OCI-LY3 (cell line): ENCODE data around the gene RELT.

Experiments used
- H2AFZ ChIP-seq: fragments of 200-600, 300-600 bp; shearing (Covaris generic); 2 replicates; pipeline ENCODE4 v1.6.0; 2014; ENCODE audit warnings: antibody characterized with exemption, low read depth, low read length
- H3K27ac ChIP-seq: fragments of 200-600, 300-600 bp; sonication (generic); 2 replicates; pipeline ENCODE4 v1.5.1; 2014; ENCODE audit warnings: mild to moderate bottlenecking, low read length, moderate library complexity, mixed read lengths
- H3K27me3 ChIP-seq: fragments of 200-600, 300-600 bp; sonication (generic); 2 replicates; pipeline ENCODE4 v1.6.1; 2014; ENCODE audit warnings: low read depth, low read length, mixed read lengths
- H3K36me3 ChIP-seq: fragments of 200-600, 300-600 bp; sonication (generic); replicated peaks from 2 replicates; pipeline ENCODE3; 2014; ENCODE audit warnings: low read depth, low read length, mixed read lengths
- H3K4me1 ChIP-seq: fragments of 300-600, 200-600 bp; sonication (generic); 2 replicates; pipeline ENCODE4 v1.6.1; 2014; ENCODE audit warnings: low read length, mixed read lengths
- H3K4me2 ChIP-seq: fragments of 200-600, 300-600 bp; sonication (generic); 2 replicates; pipeline ENCODE4 v1.6.1; 2014; ENCODE audit warnings: low read length, mixed read lengths
- H3K4me3 ChIP-seq: fragments of 300-600, 200-600 bp; sonication (generic); 2 replicates; pipeline ENCODE4 v1.5.1; 2014; ENCODE audit warnings: antibody characterized with exemption, mild to moderate bottlenecking, low read length, moderate library complexity
- H3K79me2 ChIP-seq: fragments of 300-600, 200-600 bp; shearing (Covaris generic); 2 replicates; pipeline ENCODE4 v1.6.1; 2014; ENCODE audit warnings: mild to moderate bottlenecking, low read length, mixed read lengths
- H3K9ac ChIP-seq: fragments of 300-600, 200-600 bp; shearing (Covaris generic); 2 replicates; pipeline ENCODE4 v1.6.0; 2014; ENCODE audit warnings: mild to moderate bottlenecking, low read length, moderate library complexity
- H3K9me3 ChIP-seq: fragments of 200-600, 300-600 bp; shearing (Covaris generic); 2 replicates; pipeline ENCODE4 v1.6.1; 2014; ENCODE audit warnings: low read length, mixed read lengths; ENCODE audit not compliant: insufficient read depth
- H4K20me1 ChIP-seq: fragments of 200-600, 300-600 bp; sonication (generic); 2 replicates; pipeline ENCODE4 v1.6.1; 2016; ENCODE audit warnings: low read length, mixed read lengths; ENCODE audit not compliant: insufficient read depth
- CTCF ChIP-seq: fragments of 200-600, 300-600 bp; sonication (generic); IDR thresholded peaks from 2 replicates; pipeline ENCODE4 v1.5.1; 2014; ENCODE audit warnings: antibody characterized with exemption, low read length, low read depth
- EZH2phosphoT487 ChIP-seq: fragments of 200-600 bp; shearing (Covaris generic); IDR thresholded peaks from 2 replicates; pipeline ENCODE4 v1.6.1; 2018; ENCODE audit warnings: antibody characterized with exemption, mixed run types, low read depth

The RELT gene

DNA sequence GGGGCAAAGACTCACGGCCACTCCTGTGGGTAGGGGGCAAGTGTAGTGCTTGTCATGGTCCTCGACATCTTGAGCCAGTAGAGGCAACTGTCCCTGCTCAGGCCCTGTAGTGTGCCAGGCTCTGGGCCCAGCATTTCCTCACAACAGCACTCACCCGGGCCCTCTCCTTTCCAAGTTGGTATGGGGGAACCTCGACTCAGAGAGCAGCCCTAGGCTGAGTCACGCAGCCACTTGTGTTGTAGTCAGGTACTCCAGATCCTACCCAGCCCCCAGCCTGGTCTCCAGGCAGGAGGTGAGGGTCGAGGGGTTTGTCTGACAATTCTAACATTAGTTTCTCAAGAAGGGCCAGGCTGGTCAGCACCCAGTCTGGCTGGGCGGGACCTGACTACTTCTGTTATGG lies 4.1 kb downstream of the RELT start:
- peaks cover 64% of the 10 kb centered on the region for H3K4me1 ChIP-seq
- no peaks in the 10 kb centered on the region for H3K36me3 ChIP-seq
- no peak overlapping the region for H3K4me3 ChIP-seq
- H4K20me1 ChIP-seq, result peaks cover 57% of the 10 kb centered on the region
- H3K79me2 ChIP-seq, result peaks cover 90% of the 10 kb centered on the region
- H3K9me3 ChIP-seq, result no peaks in the 10 kb centered on the region
- no peak for TF ChIP-seq CTCF
- no peak for TF ChIP-seq EZH2phosphoT487
- H3K4me2 ChIP-seq, result no peak overlapping the region
- no peaks in the 10 kb centered on the region for H3K27me3 ChIP-seq
- no peak overlapping the region for H3K9ac ChIP-seq
- H3K27ac ChIP-seq, result no peak overlapping the region
- H2AFZ ChIP-seq, result no peak overlapping the region

GRCh38 chr11:73380897-73381410 lies 4.8 kb downstream of the RELT start:
- H3K4me2 ChIP-seq, result no peak overlapping the region
- peaks cover 97% of the 10 kb centered on the region for H3K79me2 ChIP-seq
- H3K27me3 ChIP-seq, result no peaks in the 10 kb centered on the region
- H4K20me1 ChIP-seq, result peaks cover 57% of the 10 kb centered on the region
- no peak overlapping the region for H2AFZ ChIP-seq
- peaks cover 64% of the 10 kb centered on the region for H3K4me1 ChIP-seq
- TF ChIP-seq CTCF, result no peak
- no peak for TF ChIP-seq EZH2phosphoT487
- no peaks in the 10 kb centered on the region for H3K36me3 ChIP-seq
- H3K4me3 ChIP-seq, result no peak overlapping the region
- H3K27ac ChIP-seq, result no peak overlapping the region
- no peak overlapping the region for H3K9ac ChIP-seq
- H3K9me3 ChIP-seq, result no peaks in the 10 kb centered on the region

DNA sequence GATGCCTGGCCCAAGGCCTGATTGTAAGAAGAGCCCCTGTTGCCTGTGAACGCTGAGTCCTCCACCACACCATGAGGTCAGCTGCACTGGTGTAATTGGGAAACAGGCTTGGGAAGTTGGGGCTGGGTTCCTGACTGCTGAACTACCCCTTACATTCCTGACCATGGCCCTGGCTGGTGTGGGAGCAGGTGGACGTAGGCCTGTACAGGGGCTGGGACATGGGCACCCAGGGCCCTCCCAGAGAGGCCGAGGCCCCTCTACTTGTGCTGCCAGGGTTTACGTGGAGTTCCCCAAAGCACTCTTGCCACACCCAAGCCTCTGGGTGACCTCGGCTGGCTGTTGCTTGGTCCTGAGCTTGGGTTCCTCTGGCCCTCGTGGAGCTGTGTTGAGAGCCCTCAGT lies 5.4 kb downstream of the RELT start:
- Histone ChIP-seq H3K36me3 (no peaks in the 10 kb centered on the region), H3K4me2 (no peak overlapping the region), H4K20me1 (peaks cover 57% of the 10 kb centered on the region), H3K27ac (no peak overlapping the region), H3K27me3 (no peaks in the 10 kb centered on the region), H3K4me3 (no peak overlapping the region), H2AFZ (no peak overlapping the region), H3K9me3 (no peaks in the 10 kb centered on the region), H3K9ac (no peak overlapping the region), H3K4me1 (peaks cover 70% of the 10 kb centered on the region), H3K79me2 (peaks cover 100% of the 10 kb centered on the region)
- TF ChIP-seq EZH2phosphoT487, result no peak
- no peak for TF ChIP-seq CTCF

DNA sequence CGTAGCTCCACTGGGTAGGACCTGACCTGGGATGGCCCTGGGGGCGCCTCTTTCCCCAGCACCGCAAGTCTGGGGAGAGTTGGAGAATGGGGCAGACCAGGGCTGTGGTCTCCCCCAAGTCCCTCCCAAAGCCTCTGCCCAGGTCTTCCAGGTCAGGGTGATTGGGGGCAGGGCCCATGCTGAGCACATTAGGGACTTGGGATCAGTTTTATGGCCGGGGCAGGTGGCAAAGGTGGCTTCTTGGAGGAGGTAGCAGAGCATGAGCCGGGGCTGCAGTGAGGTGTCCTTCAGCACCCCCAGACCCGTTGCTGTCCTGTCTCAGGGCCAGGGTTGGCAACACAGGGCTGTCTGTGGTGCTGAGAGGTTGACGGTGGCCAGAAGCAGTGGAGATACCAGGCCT lies 6.0 kb downstream of the RELT start:
- Histone ChIP-seq H3K27ac (peak overlapping the region; percentile 82; the same call in 1 of the 2 replicates), H3K9ac (no peak overlapping the region), H3K79me2 (peaks cover 100% of the 10 kb centered on the region), H3K27me3 (no peaks in the 10 kb centered on the region), H3K4me3 (no peak overlapping the region), H3K36me3 (no peaks in the 10 kb centered on the region), H3K4me1 (peaks cover 76% of the 10 kb centered on the region), H4K20me1 (peaks cover 57% of the 10 kb centered on the region), H2AFZ (no peak overlapping the region), H3K9me3 (no peaks in the 10 kb centered on the region), H3K4me2 (peak overlapping the region; percentile 57; the same call in 1 of the 2 replicates)
- no peak for TF ChIP-seq CTCF
- TF ChIP-seq EZH2phosphoT487, result no peak
